GM19023 (cell line): ENCODE data around the gene EBF4.

Source experiments
- ATAC-seq: cut with Tn5 transposase; IDR thresholded peaks from one replicate; pipeline ENCODE4 v1.9.1; 2021; ENCODE audit warnings: mild to moderate bottlenecking, moderate library complexity; ENCODE audit not compliant: unreplicated experiment

Gene EBF4

DNA sequence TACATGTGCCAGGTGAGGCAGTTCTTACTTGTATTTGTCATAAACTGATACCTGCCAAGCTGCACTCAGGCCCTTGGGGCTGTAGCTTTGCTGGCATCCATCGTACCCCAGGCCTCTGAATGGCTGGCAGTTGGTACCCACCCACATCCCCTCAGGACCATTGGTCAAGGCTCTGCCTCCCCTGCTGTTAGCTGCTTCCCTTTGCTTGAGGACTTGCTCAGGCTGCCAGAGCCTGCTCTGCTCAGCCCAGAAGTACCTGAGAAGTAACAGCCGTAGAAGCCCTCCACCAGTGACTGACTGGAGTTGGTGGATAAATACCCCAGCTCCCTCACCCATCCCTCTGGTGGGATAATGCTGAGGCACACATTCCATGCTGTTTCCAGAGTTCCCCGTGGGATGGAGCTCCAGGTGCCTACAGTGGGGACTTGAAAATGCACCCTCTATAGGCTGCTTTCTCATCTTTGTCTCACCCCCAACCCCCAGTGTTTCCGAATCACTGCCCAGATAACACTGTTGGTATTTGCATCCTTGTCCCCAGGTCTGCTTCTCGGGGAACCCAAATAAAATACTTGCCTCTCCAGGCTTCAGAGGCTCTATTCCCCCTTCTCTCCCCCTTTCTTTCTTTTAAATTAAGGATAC, 7.3 kb downstream of the EBF4 start:
- no peak for ATAC-seq

DNA sequence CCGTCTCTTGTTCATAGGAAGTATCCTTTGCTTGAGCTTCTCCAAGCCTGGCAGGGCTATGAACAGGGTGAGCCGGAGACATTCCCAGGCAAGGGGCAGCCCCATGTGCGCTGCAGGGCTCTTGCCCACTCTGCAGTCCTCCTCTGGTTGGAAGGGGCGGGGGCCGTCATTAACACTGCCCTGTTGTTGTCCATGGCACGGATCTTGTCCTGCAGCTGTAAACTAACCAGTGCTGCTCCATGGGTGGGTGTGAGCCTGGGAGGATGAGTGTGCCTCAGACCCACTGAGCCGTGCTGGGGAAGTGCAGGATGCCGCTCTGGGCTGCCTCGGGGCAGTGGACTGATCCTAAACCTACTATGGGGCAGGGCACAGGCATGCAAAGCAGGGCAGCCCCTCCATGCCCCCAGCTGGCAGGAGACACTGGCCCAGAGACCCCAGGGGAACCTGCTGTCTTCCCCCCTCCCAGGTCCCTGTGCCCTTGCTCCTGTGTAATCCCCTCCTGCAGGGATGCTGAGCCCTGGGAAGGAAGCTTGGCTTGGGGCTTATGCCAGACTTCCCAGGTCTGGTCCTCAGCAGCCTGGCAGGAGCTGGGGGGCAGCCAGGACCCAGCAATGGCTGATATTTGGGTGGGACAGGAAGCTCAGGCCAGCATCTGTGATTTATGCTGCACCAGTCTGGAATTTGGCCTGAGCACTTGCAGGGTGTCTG, 8.5 kb downstream of the EBF4 start:
- no peak for ATAC-seq

DNA sequence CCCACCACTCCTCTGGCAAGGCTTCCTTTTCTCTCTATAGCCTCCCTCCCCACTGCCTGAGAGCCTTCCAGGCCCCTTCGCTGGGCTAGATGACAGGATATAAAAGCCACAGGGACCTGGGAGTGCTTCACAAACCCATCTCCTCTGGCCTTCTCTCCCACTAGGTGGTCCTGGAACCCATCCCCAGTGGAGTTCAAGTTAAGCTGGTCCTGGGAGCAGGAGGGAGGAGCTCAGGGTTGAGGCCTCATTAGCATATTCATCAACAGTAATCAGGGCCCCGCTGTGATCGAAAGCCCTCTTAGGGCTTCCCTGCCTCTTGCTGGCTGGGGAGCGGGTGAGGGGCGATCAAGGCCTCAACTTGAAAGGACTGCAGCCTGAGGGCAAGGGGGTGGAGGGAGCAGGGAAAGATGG, 9.1 kb downstream of the EBF4 start:
- ATAC-seq, result no peak

DNA sequence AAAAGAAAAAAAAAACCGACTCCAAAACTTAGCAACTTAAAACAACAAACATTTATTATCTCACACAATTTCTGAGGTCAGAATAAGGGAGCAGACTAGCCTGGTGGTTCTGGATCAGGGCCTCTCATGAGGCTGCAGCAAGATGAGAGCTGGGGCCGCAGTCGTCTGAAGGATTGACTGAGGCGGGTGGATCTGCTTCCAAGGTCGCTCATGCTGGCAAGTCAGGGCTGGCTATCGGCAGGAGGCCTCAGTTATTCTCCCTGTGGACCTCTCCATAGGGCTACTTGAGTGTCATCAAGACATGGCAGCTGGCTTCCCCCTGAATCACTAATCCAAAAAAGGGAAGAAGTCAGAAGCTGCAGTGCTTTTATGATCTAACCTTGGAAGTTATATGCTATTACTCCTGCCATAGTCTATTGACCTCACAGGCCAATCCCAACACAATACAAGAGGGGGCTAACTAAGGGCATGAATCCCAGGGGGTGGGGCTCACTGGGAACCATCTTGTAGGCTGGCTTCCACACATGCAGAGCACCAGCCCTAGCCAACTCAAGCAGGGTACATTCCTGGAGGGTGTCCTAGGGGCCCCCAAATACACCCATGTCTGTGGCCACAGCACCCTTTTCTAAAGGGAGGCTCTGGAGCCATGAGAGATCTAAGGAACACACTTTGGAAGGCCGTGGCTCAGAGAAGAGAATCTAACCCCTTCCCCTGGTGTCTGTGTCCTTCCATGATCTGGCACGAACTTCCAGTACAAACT, 11.3 kb downstream of the EBF4 start:
- no peak for ATAC-seq

DNA sequence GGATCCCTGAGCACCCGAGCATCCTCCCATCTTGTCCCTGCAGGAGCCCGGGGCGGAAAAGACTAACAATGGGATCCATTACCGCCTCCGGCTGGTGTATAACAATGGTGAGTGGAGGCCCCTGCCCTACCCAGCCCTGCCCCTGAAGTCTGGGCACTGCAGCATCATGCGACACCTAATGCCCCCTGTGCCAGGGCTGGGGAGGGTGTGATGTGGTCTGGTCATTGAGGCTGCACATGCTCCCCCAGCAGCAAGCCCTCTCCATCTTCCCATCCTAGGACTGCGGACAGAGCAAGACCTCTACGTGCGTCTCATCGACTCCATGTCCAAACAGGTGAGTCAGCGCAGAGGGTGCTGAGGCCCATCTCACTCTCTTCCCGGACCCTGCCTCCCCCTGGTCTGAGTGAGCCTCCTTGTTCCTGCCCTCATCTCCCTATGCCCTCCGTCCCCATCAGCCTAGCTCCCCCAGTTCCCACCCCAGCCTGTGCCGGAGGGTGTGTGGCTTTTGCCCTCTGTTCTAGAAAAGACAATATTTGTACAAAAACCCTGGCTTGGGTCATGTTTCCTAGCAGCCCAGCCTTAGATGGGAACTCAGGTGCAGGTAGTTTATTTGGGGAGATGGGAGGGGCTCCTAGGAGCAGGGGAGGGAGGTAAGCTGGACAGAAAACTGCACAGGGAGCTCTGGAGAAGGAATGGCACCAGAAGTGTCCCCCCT, 13.5 kb downstream of the EBF4 start:
- ATAC-seq, result no peak

DNA sequence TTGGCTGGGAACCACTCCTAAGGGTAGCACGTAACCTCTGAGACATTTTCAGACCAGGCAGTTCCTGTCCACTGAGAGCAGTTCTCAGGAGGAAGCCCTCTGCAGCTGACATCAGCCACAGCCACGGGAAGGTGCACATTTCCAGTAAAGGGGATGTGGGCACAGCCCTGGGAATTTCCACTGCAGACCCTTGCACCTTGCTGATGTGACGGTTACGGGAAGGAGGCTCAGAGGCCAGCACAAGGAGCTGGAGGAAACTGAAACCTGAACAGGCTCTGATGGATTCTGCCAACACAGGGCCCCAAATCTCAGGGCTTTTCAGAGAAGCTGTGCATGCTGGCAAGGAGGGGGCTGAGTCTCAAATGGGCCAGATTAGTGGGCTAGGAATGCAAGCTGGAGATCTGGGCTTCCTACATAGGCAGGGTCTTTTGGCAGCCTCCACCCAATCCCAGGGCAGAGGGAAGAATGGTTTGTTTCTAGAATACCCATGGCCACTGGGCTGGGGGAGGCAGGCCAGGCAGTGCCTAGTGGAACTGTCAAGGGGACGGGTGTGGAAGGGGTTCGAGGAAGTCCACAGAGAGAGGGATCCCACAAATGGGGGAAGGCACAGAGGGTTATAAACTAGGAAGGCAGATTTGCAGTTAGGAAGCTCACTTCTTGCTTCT, 14.2 kb downstream of the EBF4 start:
- no peak for ATAC-seq

DNA sequence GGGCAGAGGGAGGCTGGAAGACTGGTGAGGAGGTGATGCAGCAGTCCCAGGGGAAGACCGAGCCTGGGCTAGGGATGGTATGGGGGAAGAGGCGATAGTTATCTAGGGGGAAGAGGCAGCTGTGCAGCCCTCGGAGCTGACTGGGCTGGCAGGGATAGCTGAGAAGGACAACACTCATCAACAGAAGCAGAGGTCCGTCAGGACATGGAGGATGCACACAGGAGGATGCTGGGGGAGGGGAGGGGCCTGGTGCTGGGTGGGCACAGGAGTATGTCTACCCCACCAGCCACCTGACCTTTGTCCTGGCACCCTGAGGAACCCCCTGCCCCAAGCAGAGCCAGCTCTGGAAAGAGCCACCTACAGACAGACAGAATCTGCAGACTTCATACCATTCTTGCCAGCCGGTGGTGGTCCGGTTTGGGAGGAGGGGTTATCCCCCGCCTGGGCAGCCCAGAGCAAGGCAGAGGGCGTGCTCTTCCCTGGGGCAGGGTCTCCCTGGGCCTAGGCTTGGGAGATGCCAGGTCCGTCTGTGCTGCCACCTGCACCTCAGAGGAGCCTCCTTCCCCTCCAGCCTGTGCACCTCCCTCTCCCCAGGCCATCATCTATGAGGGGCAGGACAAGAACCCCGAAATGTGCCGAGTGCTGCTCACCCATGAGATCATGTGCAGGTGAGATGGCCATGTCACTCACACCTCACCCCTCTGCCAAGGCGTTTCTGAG, 14.9 kb downstream of the EBF4 start:
- no peak for ATAC-seq

DNA sequence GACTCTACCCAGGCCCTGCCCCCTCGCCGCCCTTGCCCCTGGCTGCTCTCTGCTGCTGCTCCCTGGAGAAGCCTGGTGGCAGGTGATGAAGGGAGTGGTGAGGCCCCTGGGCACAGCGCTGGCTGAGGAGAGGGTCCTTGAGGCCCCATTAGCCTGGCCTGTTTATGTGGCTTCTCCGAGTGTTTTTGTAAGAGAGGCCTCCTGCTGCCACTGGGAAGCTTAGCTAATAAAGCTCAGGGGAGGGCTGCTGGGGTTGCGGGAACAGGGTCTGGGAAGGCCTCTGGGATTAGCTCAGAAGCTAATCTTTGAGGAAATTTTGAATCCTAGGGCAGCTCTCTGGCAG, 15.5 kb downstream of the EBF4 start:
- ATAC-seq, result no peak

DNA sequence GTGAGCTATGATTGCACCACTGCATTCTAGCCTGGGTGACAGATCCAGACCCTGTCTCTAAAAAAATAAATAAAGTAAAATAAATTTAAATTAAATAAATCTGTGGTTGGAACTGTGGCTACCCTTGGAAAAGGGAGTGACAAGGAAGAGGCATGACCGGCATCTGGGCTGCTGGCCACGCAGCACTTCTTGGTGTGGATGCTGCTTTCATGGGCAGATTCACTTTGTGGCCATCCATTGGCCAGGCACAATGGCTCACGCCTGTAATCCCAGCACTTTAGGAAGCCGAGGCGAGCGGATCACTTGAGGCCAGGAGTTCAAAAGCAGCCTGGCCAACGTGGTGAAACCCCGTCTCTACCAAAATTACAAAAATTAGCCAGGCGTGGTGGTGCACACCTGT, 16.1 kb downstream of the EBF4 start:
- ATAC-seq, result no peak

DNA sequence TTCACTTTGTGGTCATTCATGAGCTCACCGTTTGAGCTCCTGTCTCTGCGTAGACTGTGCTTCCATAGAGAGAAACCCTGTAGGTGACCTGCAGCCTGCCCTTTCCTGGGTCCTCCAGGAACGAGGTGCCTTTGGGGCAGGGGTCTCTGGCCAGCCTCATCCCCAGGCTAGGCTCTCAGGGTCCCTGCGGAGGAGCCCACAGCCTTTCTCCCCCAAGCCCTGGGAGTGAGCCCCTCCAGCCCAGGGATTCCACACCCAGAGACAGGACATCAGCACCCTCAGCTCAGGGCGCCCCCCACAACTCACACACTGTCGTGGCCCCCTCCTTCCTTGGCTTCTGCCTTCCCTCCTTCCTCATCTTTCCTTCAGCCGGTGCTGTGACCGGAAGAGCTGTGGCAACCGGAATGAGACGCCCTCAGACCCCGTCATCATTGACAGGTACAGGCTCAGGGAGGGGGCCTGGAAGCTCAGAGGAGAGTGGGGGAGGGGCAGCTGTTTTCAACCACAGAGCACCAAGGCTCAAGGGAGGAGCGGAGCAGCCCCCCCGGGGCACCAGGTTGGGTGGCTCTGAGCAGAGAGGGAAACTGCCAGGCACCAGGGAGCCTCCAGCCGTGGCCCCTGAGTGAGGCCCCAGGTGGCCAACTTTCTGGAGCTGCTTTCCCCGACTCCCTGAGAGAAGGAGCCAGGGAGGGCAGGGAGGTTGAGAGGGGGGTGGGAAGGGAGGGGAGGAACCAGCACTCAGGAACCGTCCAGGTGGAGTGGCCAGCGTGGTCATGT, 16.8 kb downstream of the EBF4 start:
- no peak for ATAC-seq

DNA sequence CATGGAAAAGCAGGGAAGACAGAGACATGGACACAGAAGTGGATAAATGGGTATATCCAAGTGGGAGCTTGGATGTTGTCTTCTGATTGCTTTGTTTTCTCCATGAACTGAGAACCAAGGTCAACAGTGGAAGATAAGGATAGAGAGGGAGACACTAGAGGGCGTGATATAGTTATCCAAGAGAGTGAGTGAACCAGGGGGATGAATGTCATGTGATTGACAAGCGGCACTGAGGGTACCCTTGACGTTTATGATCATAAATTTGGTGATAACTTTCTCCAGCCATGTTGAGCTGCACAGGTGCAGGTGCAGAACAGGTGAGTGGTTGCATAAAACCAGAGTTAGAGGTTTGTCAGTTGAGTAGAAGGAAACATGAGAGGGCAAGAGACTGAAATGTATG, 20.7 kb downstream of the EBF4 start:
- ATAC-seq, result no peak

DNA sequence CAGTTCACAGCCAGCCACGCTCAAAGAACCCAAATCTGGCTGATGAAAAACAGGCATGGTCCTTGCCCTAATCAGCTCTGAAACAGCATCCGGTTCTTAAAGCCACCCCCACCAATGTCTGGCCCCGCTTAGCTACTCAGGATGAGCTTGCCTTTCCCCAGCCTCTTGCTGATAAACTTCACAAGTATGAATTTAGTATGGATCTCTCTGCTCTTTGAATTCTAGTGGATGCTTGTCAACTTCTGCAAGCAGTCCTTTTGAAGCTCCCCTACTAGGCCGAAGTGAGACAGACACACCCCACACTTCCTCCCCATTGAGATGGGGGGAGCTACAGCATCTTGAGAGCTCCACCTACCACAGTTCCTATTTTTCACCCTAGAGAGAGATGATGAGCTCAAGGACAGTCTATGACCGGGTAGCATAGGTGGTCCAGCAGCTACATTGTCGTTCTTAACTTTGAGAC, 36.7 kb downstream of the EBF4 start:
- ATAC-seq, result no peak

DNA sequence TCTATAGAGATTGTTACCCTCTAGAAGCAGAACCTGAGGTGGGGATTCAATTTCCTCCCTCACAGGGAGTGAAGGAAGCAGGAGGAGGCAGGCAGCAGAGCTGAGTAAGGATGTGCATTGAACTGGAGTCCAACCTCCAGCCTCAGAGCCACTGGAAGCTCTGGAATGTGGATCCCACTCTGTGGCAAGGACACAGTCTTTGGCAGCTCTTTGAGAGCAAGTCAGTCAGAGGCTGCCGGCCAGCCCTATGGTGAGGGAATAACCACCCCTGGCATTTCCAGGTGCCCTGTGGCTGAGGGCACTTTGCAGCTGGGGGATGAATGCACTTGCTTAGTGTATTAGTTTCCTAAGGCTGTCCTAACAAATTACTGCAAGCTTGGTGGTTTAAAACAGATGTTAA, 37.2 kb downstream of the EBF4 start:
- no peak for ATAC-seq

DNA sequence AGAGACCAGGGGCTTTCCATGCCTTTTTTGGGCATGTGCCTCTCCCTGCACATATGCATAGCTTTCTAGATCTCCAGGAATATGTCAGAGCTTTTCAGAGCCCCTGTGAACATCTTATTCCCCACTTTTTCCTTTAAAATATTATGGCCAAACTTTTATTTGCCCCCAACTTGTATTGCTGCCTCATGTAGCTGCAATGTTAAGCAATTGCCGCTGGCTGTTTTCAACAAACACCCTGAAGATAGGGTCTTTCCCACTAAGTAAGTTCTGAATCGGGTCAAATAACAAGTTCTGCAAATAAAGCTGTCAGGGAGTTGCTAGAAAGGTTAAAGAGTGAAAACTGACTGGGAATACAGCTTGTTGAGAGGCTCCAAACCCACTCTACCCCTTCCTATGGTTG, 42.3 kb downstream of the EBF4 start:
- ATAC-seq, result no peak

DNA sequence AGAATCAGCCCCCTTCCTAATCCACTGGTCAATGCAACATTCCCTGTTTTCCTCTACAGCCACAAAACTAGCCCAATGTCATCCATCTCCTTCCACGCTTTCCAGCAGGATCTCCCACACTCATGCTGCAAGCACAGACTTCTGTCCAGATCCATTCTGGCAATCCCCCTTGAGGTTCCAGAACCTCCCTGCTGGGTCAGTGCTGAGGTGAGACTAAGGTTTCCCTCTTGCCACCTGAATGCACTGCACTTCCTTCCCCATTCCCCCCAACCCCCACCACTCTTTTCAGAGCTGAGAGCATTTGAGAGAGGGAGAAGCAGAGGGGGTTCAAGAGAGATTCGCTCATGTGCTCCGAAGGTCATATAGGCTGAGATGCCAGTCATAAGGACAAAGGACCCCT, 43.9 kb downstream of the EBF4 start:
- no peak for ATAC-seq

DNA sequence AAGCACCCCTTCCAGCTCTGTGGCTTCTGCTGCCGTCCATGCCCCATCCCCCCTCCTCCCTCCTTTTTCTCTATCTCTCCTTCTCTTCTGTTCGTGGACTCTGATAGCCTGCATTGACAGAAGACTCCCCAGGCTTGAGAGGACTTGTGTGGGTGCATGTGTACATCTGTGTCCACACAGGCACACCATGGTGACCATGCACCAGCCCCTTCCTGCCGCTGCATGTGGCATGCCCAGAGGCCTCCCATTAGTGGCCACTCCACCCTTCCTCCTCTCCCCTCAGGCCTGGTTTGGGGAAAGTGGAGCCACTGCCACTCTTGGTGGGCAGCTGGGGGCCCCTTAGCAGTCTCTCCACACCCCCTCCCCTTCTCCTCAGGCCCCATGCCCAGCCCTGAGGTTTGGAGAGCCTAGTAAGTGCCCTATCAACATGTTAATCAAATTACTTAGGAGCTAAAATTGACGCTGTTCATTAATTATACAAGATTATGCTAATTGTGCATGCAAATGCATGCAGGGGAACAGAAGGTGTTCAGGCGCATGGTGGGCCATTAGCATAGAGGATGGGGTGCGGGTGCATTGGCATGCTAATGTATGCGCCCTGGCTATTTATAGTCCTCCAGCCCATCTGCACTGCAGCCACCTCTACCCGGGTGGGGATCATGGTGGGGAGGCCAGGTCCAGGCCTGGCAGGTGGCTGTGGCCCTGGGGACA, 45.9 kb downstream of the EBF4 start:
- no peak for ATAC-seq

DNA sequence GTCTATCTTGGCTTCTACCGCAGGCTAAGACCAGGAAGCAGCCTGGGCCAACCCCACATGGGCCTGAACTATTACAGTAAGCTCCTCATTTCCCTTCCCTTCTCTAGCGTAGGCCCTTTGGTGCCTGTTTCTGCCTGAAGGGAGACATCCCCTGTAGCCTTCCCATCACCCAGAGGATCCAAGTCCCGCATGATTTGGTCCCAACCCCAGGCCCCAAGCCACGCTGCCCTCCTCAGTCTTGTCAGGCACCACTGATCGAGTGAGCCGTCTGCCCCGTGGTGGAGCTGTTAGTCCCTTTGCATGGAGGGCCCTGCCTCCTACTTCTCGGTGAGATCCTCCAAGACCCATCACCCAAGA, 46.4 kb downstream of the EBF4 start:
- ATAC-seq, result no peak

DNA sequence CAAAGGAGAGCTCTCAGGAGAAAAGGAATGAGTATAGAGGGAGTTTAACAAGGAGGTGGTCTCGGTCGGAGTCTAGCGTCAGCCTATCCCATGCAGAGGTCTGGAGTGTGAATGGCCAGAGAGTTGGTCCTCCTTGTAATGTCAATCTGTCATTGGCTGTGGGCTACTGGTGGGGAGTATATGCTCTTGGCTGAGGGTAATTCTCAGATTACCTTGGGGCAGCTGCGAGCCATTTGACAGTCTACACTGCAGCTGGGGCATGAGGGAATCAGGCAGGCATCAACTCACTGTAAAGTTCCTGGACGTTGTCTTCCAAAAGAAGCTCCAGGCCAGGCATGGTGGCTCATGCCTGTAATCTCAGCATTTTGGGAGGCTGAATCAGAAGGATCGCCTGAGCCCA, 48.1 kb downstream of the EBF4 start:
- no peak for ATAC-seq

DNA sequence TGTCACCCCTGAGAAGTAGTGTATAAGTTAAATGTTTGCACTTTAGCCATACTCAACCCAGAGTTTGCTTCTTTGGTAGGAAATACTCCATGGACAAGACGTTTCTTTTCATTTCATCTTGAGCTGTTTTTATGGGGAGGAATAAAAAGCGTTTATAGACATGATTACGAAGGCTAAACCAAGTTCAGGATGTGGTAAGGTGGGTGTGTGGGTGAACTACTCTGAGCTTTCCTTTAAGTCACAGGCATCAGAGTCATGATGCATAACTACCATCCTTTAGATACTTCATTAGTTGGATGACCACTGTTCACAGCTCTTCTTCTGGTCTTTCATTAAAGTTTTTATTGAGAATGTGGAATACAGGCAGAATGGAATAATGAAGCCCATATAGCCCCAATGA, 48.9 kb downstream of the EBF4 start:
- ATAC-seq, result no peak
